ENCODE measurements around the gene RNF220. TPM values are rescaled to one million over a fixed set of nuclear protein-coding genes. Genes with fewer than 3 reads are reported as not detected.

The RNF220 gene
- total RNA-seq, 4 donors from 2014 or later, result 45.8 to 169 (median 89.4) TPM

GRCh38 chr1:44670751-44671640, 265.9 kb downstream of the RNF220 start:
- DNase-seq, result no peak

GRCh38 chr1:44672254-44672955, 267.4 kb downstream of the RNF220 start:
- intact Hi-C loops (cut with DNase I; ENCODE audit: low total_unique reads) (no loop called here), in situ Hi-C loops (cut with MboI; ENCODE audit: low pct_ligation_motif_present in 1 of 4, low pct_unique_long_range_greater_than_20kb in 1 of 4, low sequenced_read_pairs in 3 of 4) (no loop called here)
- Histone ChIP-seq H3K4me1 (peaks cover 20 to 49% (median 26%) of the 10 kb centered on the region in 4 donors), H3K36me3 (no peaks in the 10 kb centered on the region), H3K4me3 (no peak overlapping the region), H3K27me3 (no peaks in the 10 kb centered on the region), H3K9me3 (no peaks in the 10 kb centered on the region), H3K27ac (peak overlapping the region; percentile 94 to 96 (median 96))
- TF ChIP-seq POLR2AphosphoS5 (IDR thresholded peaks at IDR 0.05) (no peak), EP300 (IDR thresholded peaks at IDR 0.05; ENCODE audit: low read depth) (no peak), CTCF (IDR thresholded peaks at IDR 0.05) (no peak), POLR2A (IDR thresholded peaks at IDR 0.05) (no peak)
- no peak for DNase-seq
- 85% methylated on average over 13 of the region's 13 CpGs; no CpG with 5 or more reads in 1 of the 2 donors for WGBS, 2 donors (ENCODE audit: low coverage in 1 of 2)

More at GRCh38 chr1:44670751-44671640, 265.9 kb downstream of the RNF220 start:
- TF ChIP-seq EP300 (IDR thresholded peaks at IDR 0.05; ENCODE audit: low read depth) (no peak), POLR2AphosphoS5 (IDR thresholded peaks at IDR 0.05) (no peak), CTCF (IDR thresholded peaks at IDR 0.05) (no peak), POLR2A (IDR thresholded peaks at IDR 0.05) (no peak)
- Histone ChIP-seq H3K4me1 (peaks cover 18 to 35% (median 21%) of the 10 kb centered on the region in 4 donors), H3K4me3 (no peak overlapping the region), H3K9me3 (no peaks in the 10 kb centered on the region), H3K36me3 (no peaks in the 10 kb centered on the region), H3K27ac (no peak overlapping the region), H3K27me3 (no peaks in the 10 kb centered on the region)
- intact Hi-C loops (cut with DNase I; ENCODE audit: low total_unique reads), result no loop called here
- in situ Hi-C loops (cut with MboI; ENCODE audit: low pct_ligation_motif_present in 1 of 4, low pct_unique_long_range_greater_than_20kb in 1 of 4, low sequenced_read_pairs in 3 of 4), result no loop called here
- WGBS, 2 donors (ENCODE audit: low coverage in 1 of 2), result 95 to 97% methylated on average over 5 to 10 of the region's 10 CpGs

GRCh38 chr1:44672961-44673674, 268.1 kb downstream of the RNF220 start:
- Histone ChIP-seq H3K4me1 (peaks cover 20 to 50% (median 26%) of the 10 kb centered on the region in 4 donors), H3K36me3 (no peaks in the 10 kb centered on the region), H3K27ac (peak overlapping the region; percentile 94 to 96 (median 96)), H3K4me3 (peak overlapping the region; percentile 54 to 74 (median 57)), H3K27me3 (no peaks in the 10 kb centered on the region), H3K9me3 (no peaks in the 10 kb centered on the region)
- intact Hi-C loops (cut with DNase I; ENCODE audit: low total_unique reads), result no loop called here
- WGBS, 2 donors (ENCODE audit: low coverage in 1 of 2), result 76% methylated on average over 14 of the region's 14 CpGs; no CpG with 5 or more reads in 1 of the 2 donors
- in situ Hi-C loops (cut with MboI; ENCODE audit: low pct_ligation_motif_present in 1 of 4, low pct_unique_long_range_greater_than_20kb in 1 of 4, low sequenced_read_pairs in 3 of 4), result no loop called here
- no peak for TF ChIP-seq POLR2AphosphoS5 (IDR thresholded peaks at IDR 0.05)
- no peak for DNase-seq

- peaks cover 20 to 50% (median 26%) of the 10 kb centered on the region in 4 donors for H3K4me1 ChIP-seq
- peak overlapping the region; percentile 54 to 74 (median 57) for H3K4me3 ChIP-seq
- WGBS, 2 donors (ENCODE audit: low coverage in 1 of 2), result 0% methylated on average over 2 to 14 of the region's 16 CpGs
- H3K36me3 ChIP-seq, result no peaks in the 10 kb centered on the region
- DNase-seq, result no peak
- H3K9me3 ChIP-seq, result no peaks in the 10 kb centered on the region
- intact Hi-C loops (cut with DNase I; ENCODE audit: low total_unique reads), result no loop called here
- H3K27me3 ChIP-seq, result no peaks in the 10 kb centered on the region
- TF ChIP-seq POLR2AphosphoS5 (IDR thresholded peaks at IDR 0.05) (peak in 2 of 3 donors; percentile 48 to 66), EP300 (IDR thresholded peaks at IDR 0.05; ENCODE audit: low read depth) (no peak), POLR2A (IDR thresholded peaks at IDR 0.05) (no peak), CTCF (IDR thresholded peaks at IDR 0.05) (no peak)
- H3K27ac ChIP-seq, result peak overlapping the region; percentile 94 to 96 (median 96)
- in situ Hi-C loops (cut with MboI; ENCODE audit: low pct_ligation_motif_present in 1 of 4, low pct_unique_long_range_greater_than_20kb in 1 of 4, low sequenced_read_pairs in 3 of 4), result no loop called here
Observed at GRCh38 chr1:44673675-44674112, 268.6 kb downstream of the RNF220 start.
